ENCODE data around the gene TOX2.

Gene TOX2

GRCh38 chr20:43982886-43983285 is 68.2 kb downstream of the TOX2 start:
- H3K4me3 ChIP-seq (ENCODE audit: control insufficient read depth in 1 of 7, extremely low read depth in 1 of 7, insufficient read depth in 4 of 7, low read depth in 2 of 7, low read length in 6 of 7): no peak overlapping the region
- H3K27me3 ChIP-seq (replicated peaks in 2 of 5; ENCODE audit: control insufficient read depth in 4 of 5, insufficient read depth in 5 of 5, low read length in 4 of 5): peaks cover 0 to 14% (median 6%) of the 10 kb centered on the region in 5 experiments
- no peaks in the 10 kb centered on the region for H3K9me3 ChIP-seq (ENCODE audit: control extremely low read depth in 1 of 5, control insufficient read depth in 4 of 5, insufficient read depth in 2 of 5, low read depth in 1 of 5, low read length in 4 of 5)
- H3K4me1 ChIP-seq (ENCODE audit: control extremely low read depth in 1 of 4, control insufficient read depth in 4 of 4, insufficient read depth in 4 of 4, low read length in 3 of 4): no peaks in the 10 kb centered on the region
- ChIA-PET POLR2A (no interaction called here), CTCF (interaction anchor here (1.0 kb wide), 1 partner anchor 13 kb away, joined by 3 read pairs; no protein-coding TSS in a partner anchor)
- H3K27ac ChIP-seq (ENCODE audit: insufficient read depth in 1 of 2, low read depth in 1 of 2, low read length in 2 of 2, poor library complexity in 1 of 2, severe bottlenecking in 2 of 2): no peak overlapping the region
- no peaks in the 10 kb centered on the region for H3K36me3 ChIP-seq (ENCODE audit: control insufficient read depth in 4 of 4, insufficient read depth in 4 of 4, low read length in 3 of 4)
- DNase-seq: no peak
- 100% methylated on average over 4 of the region's 5 CpGs for WGBS (ENCODE audit: insufficient coverage)

GRCh38 chr20:43983359-43983758 is 68.7 kb downstream of the TOX2 start:
- CTCF ChIA-PET: interaction anchor here (1.0 kb wide), 1 partner anchor 236 kb away, joined by 3 read pairs; no protein-coding TSS in a partner anchor
- DNase-seq: no peak
- Histone ChIP-seq H3K9me3 (ENCODE audit: control extremely low read depth in 1 of 5, control insufficient read depth in 4 of 5, insufficient read depth in 2 of 5, low read depth in 1 of 5, low read length in 4 of 5) (no peaks in the 10 kb centered on the region), H3K36me3 (ENCODE audit: control insufficient read depth in 4 of 4, insufficient read depth in 4 of 4, low read length in 3 of 4) (no peaks in the 10 kb centered on the region), H3K4me3 (ENCODE audit: control insufficient read depth in 1 of 7, extremely low read depth in 1 of 7, insufficient read depth in 4 of 7, low read depth in 2 of 7, low read length in 6 of 7) (no peak overlapping the region), H3K4me1 (ENCODE audit: control extremely low read depth in 1 of 4, control insufficient read depth in 4 of 4, insufficient read depth in 4 of 4, low read length in 3 of 4) (no peaks in the 10 kb centered on the region), H3K27ac (ENCODE audit: insufficient read depth in 1 of 2, low read depth in 1 of 2, low read length in 2 of 2, poor library complexity in 1 of 2, severe bottlenecking in 2 of 2) (no peak overlapping the region), H3K27me3 (replicated peaks in 2 of 5; ENCODE audit: control insufficient read depth in 4 of 5, insufficient read depth in 5 of 5, low read length in 4 of 5) (peaks cover 0 to 10% (median 3%) of the 10 kb centered on the region in 5 experiments)
- 100% methylated on average over 3 of the region's 5 CpGs for WGBS (ENCODE audit: insufficient coverage)
- POLR2A ChIA-PET: no interaction called here

- Histone ChIP-seq H3K9me3 (ENCODE audit: control extremely low read depth in 1 of 5, control insufficient read depth in 4 of 5, insufficient read depth in 2 of 5, low read depth in 1 of 5, low read length in 4 of 5) (no peaks in the 10 kb centered on the region), H3K4me1 (ENCODE audit: control extremely low read depth in 1 of 4, control insufficient read depth in 4 of 4, insufficient read depth in 4 of 4, low read length in 3 of 4) (no peaks in the 10 kb centered on the region), H3K27ac (ENCODE audit: insufficient read depth in 1 of 2, low read depth in 1 of 2, low read length in 2 of 2, poor library complexity in 1 of 2, severe bottlenecking in 2 of 2) (no peak overlapping the region), H3K27me3 (replicated peaks in 2 of 5; ENCODE audit: control insufficient read depth in 4 of 5, insufficient read depth in 5 of 5, low read length in 4 of 5) (peaks cover 0 to 7% (median 2%) of the 10 kb centered on the region in 5 experiments), H3K4me3 (ENCODE audit: control insufficient read depth in 1 of 7, extremely low read depth in 1 of 7, insufficient read depth in 4 of 7, low read depth in 2 of 7, low read length in 6 of 7) (no peak overlapping the region), H3K36me3 (ENCODE audit: control insufficient read depth in 4 of 4, insufficient read depth in 4 of 4, low read length in 3 of 4) (no peaks in the 10 kb centered on the region)
- ChIA-PET POLR2A (no interaction called here), CTCF (interaction anchor here (1.0 kb wide), 1 partner anchor 236 kb away, joined by 3 read pairs; no protein-coding TSS in a partner anchor)
- 86% methylated on average over 3 of the region's 6 CpGs for WGBS (ENCODE audit: insufficient coverage)
- no peak for DNase-seq
Observed at GRCh38 chr20:43983904-43984361, 69.3 kb downstream of the TOX2 start.

GRCh38 chr20:43984587-43984986 is 69.9 kb downstream of the TOX2 start:
- Histone ChIP-seq H3K9me3 (ENCODE audit: control extremely low read depth in 1 of 5, control insufficient read depth in 4 of 5, insufficient read depth in 2 of 5, low read depth in 1 of 5, low read length in 4 of 5) (no peaks in the 10 kb centered on the region), H3K4me1 (ENCODE audit: control extremely low read depth in 1 of 4, control insufficient read depth in 4 of 4, insufficient read depth in 4 of 4, low read length in 3 of 4) (no peaks in the 10 kb centered on the region), H3K27ac (ENCODE audit: insufficient read depth in 1 of 2, low read depth in 1 of 2, low read length in 2 of 2, poor library complexity in 1 of 2, severe bottlenecking in 2 of 2) (no peak overlapping the region), H3K27me3 (replicated peaks in 2 of 5; ENCODE audit: control insufficient read depth in 4 of 5, insufficient read depth in 5 of 5, low read length in 4 of 5) (peaks cover 0 to 7% (median 0%) of the 10 kb centered on the region in 5 experiments), H3K36me3 (ENCODE audit: control insufficient read depth in 4 of 4, insufficient read depth in 4 of 4, low read length in 3 of 4) (no peaks in the 10 kb centered on the region), H3K4me3 (ENCODE audit: control insufficient read depth in 1 of 7, extremely low read depth in 1 of 7, insufficient read depth in 4 of 7, low read depth in 2 of 7, low read length in 6 of 7) (no peak overlapping the region)
- DNase-seq: no peak
- ChIA-PET POLR2A (no interaction called here), CTCF (no interaction called here)
- WGBS (ENCODE audit: insufficient coverage): no CpG with 5 or more reads among the region's 4 CpGs

- ChIA-PET CTCF (interaction anchor here (1.0 kb wide), 1 partner anchor 12 kb away, joined by 3 read pairs; no protein-coding TSS in a partner anchor), POLR2A (no interaction called here)
- Histone ChIP-seq H3K9me3 (ENCODE audit: control extremely low read depth in 1 of 5, control insufficient read depth in 4 of 5, insufficient read depth in 2 of 5, low read depth in 1 of 5, low read length in 4 of 5) (peaks cover 0 to 3% (median 0%) of the 10 kb centered on the region in 5 experiments), H3K4me3 (ENCODE audit: control insufficient read depth in 1 of 7, extremely low read depth in 1 of 7, insufficient read depth in 4 of 7, low read depth in 2 of 7, low read length in 6 of 7) (no peak overlapping the region), H3K36me3 (ENCODE audit: control insufficient read depth in 4 of 4, insufficient read depth in 4 of 4, low read length in 3 of 4) (no peaks in the 10 kb centered on the region), H3K27me3 (replicated peaks in 2 of 5; ENCODE audit: control insufficient read depth in 4 of 5, insufficient read depth in 5 of 5, low read length in 4 of 5) (peaks cover 0 to 7% (median 0%) of the 10 kb centered on the region in 5 experiments), H3K4me1 (ENCODE audit: control extremely low read depth in 1 of 4, control insufficient read depth in 4 of 4, insufficient read depth in 4 of 4, low read length in 3 of 4) (no peaks in the 10 kb centered on the region), H3K27ac (ENCODE audit: insufficient read depth in 1 of 2, low read depth in 1 of 2, low read length in 2 of 2, poor library complexity in 1 of 2, severe bottlenecking in 2 of 2) (no peak overlapping the region)
- no peak for DNase-seq
- 60% methylated on average over 1 of the region's 3 CpGs for WGBS (ENCODE audit: insufficient coverage)
Observed at GRCh38 chr20:43985121-43985520, 70.5 kb downstream of the TOX2 start.

- Histone ChIP-seq H3K4me1 (ENCODE audit: control extremely low read depth in 1 of 4, control insufficient read depth in 4 of 4, insufficient read depth in 4 of 4, low read length in 3 of 4) (no peaks in the 10 kb centered on the region), H3K9me3 (ENCODE audit: control extremely low read depth in 1 of 5, control insufficient read depth in 4 of 5, insufficient read depth in 2 of 5, low read depth in 1 of 5, low read length in 4 of 5) (peaks cover 0 to 3% (median 0%) of the 10 kb centered on the region in 5 experiments), H3K4me3 (ENCODE audit: control insufficient read depth in 1 of 7, extremely low read depth in 1 of 7, insufficient read depth in 4 of 7, low read depth in 2 of 7, low read length in 6 of 7) (no peak overlapping the region), H3K36me3 (ENCODE audit: control insufficient read depth in 4 of 4, insufficient read depth in 4 of 4, low read length in 3 of 4) (no peaks in the 10 kb centered on the region), H3K27ac (ENCODE audit: insufficient read depth in 1 of 2, low read depth in 1 of 2, low read length in 2 of 2, poor library complexity in 1 of 2, severe bottlenecking in 2 of 2) (no peak overlapping the region), H3K27me3 (replicated peaks in 2 of 5; ENCODE audit: control insufficient read depth in 4 of 5, insufficient read depth in 5 of 5, low read length in 4 of 5) (peaks cover 0 to 7% (median 0%) of the 10 kb centered on the region in 5 experiments)
- no peak for DNase-seq
- CTCF ChIA-PET: interaction anchor here (1.0 kb wide), 1 partner anchor 11 kb away, joined by 3 read pairs; no protein-coding TSS in a partner anchor
- 98% methylated on average over 7 of the region's 9 CpGs for WGBS (ENCODE audit: insufficient coverage)
- POLR2A ChIA-PET: no interaction called here
Observed at GRCh38 chr20:43985608-43986316, 71.1 kb downstream of the TOX2 start.

- no peak for DNase-seq
- WGBS (ENCODE audit: insufficient coverage): no CpG with 5 or more reads among the region's 1 CpG
- ChIA-PET CTCF (no interaction called here), POLR2A (no interaction called here)
- no peaks in the 10 kb centered on the region for H3K4me1 ChIP-seq (ENCODE audit: control extremely low read depth in 1 of 4, control insufficient read depth in 4 of 4, insufficient read depth in 4 of 4, low read length in 3 of 4)
- no peak overlapping the region for H3K27ac ChIP-seq (ENCODE audit: insufficient read depth in 1 of 2, low read depth in 1 of 2, low read length in 2 of 2, poor library complexity in 1 of 2, severe bottlenecking in 2 of 2)
- H3K36me3 ChIP-seq (ENCODE audit: control insufficient read depth in 4 of 4, insufficient read depth in 4 of 4, low read length in 3 of 4): no peaks in the 10 kb centered on the region
- H3K9me3 ChIP-seq (ENCODE audit: control extremely low read depth in 1 of 5, control insufficient read depth in 4 of 5, insufficient read depth in 2 of 5, low read depth in 1 of 5, low read length in 4 of 5): peaks cover 0 to 3% (median 0%) of the 10 kb centered on the region in 5 experiments
- H3K27me3 ChIP-seq (replicated peaks in 2 of 5; ENCODE audit: control insufficient read depth in 4 of 5, insufficient read depth in 5 of 5, low read length in 4 of 5): peaks cover 0 to 5% (median 0%) of the 10 kb centered on the region in 5 experiments
- H3K4me3 ChIP-seq (ENCODE audit: control insufficient read depth in 1 of 7, extremely low read depth in 1 of 7, insufficient read depth in 4 of 7, low read depth in 2 of 7, low read length in 6 of 7): no peak overlapping the region
Observed at GRCh38 chr20:43987018-43987417, 72.4 kb downstream of the TOX2 start.

All from common myeloid progenitor, CD34-positive (primary cell).